Activated CD8-positive, alpha-beta memory T cell treated with anti-CD3 and anti-CD28 coated beads for 4 hours (primary cell): ENCODE measurements around the gene KCNH5.

Experiments used
- DNase-seq, 2 donors: peaks; one replicate each; pipeline ENCODE4 v3.0.0-alpha.2; 2020; ENCODE audit warnings: low read depth in 2 of 2

The KCNH5 gene

GRCh38 chr14:62988967-62989366, 56.3 kb downstream of the KCNH5 start:
- DNase-seq: no peak

- DNase-seq: no peak
These were observed 61.4 kb downstream of the KCNH5 start for GRCh38 chr14:62983821-62984220.

- no peak for DNase-seq
These were observed 64.6 kb downstream of the KCNH5 start for GRCh38 chr14:62980693-62981092.

GRCh38 chr14:62957562-62957961, 87.7 kb downstream of the KCNH5 start:
- DNase-seq: no peak

- DNase-seq: no peak
These were observed 88.8 kb downstream of the KCNH5 start for GRCh38 chr14:62956413-62956812.

- no peak for DNase-seq
These were observed 91.1 kb downstream of the KCNH5 start for GRCh38 chr14:62954165-62954564.

- no peak for DNase-seq
These were observed 93.0 kb downstream of the KCNH5 start for GRCh38 chr14:62952226-62952625.

- DNase-seq: no peak
These were observed 98.0 kb downstream of the KCNH5 start for GRCh38 chr14:62947301-62947700.

GRCh38 chr14:62946221-62946620, 99.0 kb downstream of the KCNH5 start:
- no peak for DNase-seq

- DNase-seq: no peak
These were observed 102.1 kb downstream of the KCNH5 start for GRCh38 chr14:62943202-62943601.

GRCh38 chr14:62939970-62940369, 105.3 kb downstream of the KCNH5 start:
- no peak for DNase-seq

GRCh38 chr14:62938778-62939177, 106.5 kb downstream of the KCNH5 start:
- DNase-seq: no peak

- no peak for DNase-seq
These were observed 110.8 kb downstream of the KCNH5 start for GRCh38 chr14:62934439-62934838.

- no peak for DNase-seq
These were observed 123.8 kb downstream of the KCNH5 start for GRCh38 chr14:62921466-62921865.

- DNase-seq: no peak
These were observed 128.7 kb downstream of the KCNH5 start for GRCh38 chr14:62916551-62916950.

- DNase-seq: no peak
These were observed 130.4 kb downstream of the KCNH5 start for GRCh38 chr14:62914873-62915272.

GRCh38 chr14:62914025-62914424, 131.2 kb downstream of the KCNH5 start:
- no peak for DNase-seq

GRCh38 chr14:62908506-62908905, 136.8 kb downstream of the KCNH5 start:
- no peak for DNase-seq

- DNase-seq: no peak
These were observed 139.7 kb downstream of the KCNH5 start for GRCh38 chr14:62905566-62905965.

- DNase-seq: no peak
These were observed 147.5 kb downstream of the KCNH5 start for GRCh38 chr14:62897771-62898170.

- DNase-seq: no peak
These were observed 148.3 kb downstream of the KCNH5 start for GRCh38 chr14:62896932-62897456.

GRCh38 chr14:62894736-62895135, 150.5 kb downstream of the KCNH5 start:
- no peak for DNase-seq

GRCh38 chr14:62889364-62889763, 155.9 kb downstream of the KCNH5 start:
- DNase-seq: no peak

GRCh38 chr14:62886461-62886860, 158.8 kb downstream of the KCNH5 start:
- no peak for DNase-seq

GRCh38 chr14:62885451-62885850, 159.8 kb downstream of the KCNH5 start:
- no peak for DNase-seq
